GM21390 (cell line): ENCODE measurements around the gene POLE.
"Not testable (repeated sequence)": the region's sequence is repeated elsewhere in the genome, so short reads cannot be mapped to it uniquely, and the experiment has no call there.

Source experiments
- ATAC-seq: cut with Tn5 transposase; IDR thresholded peaks from one replicate; pipeline ENCODE4 v1.9.1; 2021; ENCODE audit not compliant: unreplicated experiment

Gene POLE

DNA sequence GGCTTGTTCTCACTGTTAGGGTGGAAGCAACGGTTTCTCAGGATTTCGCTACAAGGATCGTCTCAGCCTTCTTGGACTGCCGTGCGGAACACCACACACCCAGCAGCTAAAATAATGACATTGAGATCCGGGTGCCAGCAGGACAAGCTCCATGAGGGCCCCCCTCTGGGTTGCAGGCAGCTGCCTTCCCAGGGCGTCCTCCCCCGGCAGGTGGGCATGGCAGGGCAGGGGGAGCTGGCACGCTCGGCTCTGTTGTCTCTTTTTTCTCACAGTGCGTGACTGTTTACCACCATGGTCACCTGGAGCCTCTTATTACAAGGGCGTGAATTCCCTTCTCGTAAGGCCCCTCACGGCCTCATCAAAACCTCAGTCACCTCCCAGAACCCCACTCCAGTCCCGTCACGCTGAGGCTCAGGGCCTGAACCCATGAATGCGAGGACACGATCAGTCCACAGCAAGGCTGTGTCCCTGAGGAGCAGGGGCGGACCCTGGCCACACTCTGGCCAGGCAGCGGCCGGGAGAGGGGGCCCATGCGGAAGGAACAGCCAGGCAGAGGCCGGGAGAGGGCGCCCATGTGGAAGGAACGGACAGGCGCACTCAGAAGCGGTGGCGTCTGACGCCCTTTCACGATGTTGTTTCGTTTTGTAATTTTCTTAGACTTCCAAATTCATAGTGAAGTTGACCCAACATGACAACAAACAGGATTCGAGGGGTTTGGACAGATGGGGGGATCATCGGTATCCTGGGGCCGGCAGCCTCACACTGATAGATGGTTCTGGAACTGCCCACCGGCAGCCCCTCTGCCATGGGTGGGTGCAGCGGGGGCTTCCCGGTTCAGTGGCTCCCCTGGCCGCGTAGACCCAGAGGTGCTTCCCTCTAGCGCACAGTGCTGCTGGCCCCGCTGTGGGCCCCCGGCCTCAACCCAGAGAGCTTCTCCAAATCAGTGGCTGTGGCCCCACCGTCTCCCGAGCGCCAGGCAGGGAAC lies 86.8 kb downstream of the POLE start:
- no peak for ATAC-seq

DNA sequence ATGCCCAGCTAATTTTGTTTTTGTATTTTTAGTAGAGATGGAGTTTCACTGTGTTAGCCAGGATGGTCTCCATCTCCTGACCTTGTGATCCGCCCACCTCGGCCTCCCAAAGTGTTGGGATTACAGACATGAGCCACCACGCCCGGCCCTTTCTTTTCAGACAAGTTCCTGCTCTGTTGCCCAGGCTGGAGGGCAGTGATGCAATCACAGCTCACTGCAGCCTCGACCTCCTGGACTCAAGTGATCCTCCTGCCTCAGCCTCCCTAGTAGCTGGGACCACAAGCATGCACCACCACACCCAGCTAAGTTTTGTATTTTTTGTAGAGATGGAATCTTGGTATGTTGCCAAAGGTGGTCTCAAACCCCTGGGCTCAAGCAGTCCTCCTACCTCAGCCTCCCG lies 87.6 kb downstream of the POLE start:
- ATAC-seq, result not testable (repeated sequence)

DNA sequence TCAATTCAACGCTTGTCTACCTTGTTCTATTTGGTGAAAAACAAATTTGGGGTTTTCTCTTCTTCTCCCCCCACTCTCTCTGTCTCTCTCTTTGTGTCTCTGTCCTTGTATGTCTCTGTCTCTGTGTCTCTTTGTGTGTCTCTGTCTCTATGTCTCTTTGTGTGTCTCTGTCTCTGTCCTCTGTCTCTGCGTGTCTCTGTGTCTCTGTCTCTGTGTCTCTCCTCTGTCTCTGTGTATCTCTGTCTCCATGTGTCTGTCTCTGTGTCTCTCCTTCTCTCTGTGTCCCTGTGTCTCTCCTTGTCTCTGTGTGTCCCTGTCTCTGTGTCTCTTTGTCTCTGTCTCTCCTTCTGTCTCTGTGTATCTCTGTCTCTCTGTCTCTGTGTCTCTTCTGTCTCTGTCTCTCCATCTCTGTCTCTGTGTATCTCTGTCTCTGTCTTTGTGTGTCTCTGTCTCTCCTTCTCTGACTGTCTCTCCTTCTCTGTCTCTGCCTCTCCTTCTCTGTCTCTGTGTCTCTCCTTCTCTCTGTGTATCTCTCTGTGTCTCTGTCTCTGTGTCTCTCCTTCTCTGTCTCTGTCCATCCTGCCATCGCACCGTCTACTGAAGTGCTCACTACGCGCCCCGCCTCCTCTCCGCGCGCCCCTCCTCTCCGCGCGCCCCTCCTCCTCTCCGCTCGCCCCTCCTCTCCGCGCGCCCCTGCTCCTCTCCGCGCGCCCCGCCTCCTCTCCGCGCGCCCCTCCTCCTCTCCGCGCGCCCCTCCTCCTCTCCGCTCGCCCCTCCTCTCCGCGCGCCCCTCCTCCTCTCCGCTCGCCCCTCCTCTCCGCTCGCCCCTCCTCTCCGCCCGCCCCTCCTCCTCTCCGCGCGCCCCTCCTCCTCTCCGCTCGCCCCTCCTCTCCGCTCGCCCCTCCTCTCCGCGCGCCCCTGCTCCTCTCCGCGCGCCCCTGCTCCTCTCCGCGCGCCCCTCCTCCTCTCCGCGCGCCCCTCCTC lies 89.5 kb downstream of the POLE start:
- ATAC-seq, result no peak

DNA sequence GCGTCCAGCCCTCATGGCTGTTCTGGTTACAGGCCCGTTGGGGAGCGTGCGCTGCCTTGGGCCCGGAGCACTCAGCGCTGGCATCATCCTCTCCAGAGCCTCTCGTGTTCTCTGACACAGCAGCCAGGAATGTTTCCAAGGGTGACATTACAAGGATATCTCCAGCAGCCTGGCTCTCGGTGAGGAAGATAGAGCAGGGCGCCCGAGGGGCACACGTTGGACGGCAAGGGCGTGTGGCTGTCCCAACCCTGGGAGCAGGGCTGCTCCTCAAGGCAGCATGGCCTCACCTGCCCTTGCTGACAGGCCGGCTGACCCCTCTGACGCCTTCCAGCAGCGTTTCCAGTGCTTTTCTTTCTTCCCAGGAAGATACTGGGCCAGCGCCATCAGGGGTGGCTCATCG lies 91.1 kb downstream of the POLE start:
- ATAC-seq, result no peak

DNA sequence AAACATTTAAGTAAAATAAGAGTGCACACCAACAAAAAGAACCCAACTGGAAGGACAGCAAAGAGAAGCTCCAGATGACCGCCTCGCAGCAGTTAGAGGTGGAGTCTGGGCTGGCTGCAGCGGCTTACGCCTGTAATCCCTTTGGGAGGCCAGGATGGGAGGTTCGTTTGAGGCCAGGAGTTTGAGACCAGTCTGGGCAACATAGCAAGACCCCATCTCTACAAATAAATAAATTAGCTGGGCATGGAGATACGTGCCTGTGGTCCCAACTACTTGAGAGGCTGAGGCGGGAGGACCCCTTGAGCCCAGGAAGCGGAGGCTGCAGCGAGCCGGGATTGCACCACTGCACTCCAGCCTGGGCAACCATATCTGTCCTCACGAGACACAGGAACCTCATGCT lies 92.0 kb downstream of the POLE start:
- ATAC-seq, result no peak

DNA sequence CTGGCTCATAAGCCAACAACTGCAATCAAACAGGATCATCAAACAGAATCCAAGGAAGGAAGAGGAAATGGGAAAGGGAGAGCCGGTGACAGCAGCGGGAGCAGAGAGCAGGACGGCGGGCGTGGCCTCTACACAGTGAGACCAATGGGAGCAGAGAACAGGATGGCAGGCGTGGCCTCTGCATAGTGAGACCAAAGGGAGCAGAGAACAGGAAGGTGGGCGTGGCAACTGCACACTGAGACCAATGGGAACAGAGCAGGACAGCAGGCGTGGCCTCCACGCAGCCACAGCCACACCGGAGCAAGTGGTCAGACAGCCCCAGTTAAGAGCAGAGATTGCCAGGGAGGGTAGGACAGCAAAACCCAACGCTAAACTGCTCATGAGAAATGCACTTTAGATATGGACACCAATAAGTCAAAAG lies 93.2 kb downstream of the POLE start:
- no peak for ATAC-seq

DNA sequence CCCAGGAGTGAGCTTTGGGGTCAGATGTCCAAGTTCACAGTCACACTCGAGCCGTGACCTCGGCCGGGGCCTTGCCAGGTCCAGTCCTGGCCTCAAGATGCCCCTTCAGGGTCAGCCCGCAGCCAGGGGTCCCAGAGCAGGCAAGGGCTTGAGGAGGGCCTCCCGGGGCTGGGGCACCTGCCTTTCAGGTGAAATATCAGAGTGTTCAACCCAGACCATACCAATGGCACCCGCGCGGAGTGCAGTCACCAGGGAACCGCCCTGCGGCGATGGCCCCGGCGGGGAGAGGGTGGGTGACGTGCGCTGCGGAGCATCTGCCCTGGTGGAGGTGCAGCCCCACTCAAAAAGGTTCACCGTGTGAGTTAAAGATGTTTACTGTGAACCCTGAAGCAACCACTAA lies 93.6 kb downstream of the POLE start:
- no peak for ATAC-seq

DNA sequence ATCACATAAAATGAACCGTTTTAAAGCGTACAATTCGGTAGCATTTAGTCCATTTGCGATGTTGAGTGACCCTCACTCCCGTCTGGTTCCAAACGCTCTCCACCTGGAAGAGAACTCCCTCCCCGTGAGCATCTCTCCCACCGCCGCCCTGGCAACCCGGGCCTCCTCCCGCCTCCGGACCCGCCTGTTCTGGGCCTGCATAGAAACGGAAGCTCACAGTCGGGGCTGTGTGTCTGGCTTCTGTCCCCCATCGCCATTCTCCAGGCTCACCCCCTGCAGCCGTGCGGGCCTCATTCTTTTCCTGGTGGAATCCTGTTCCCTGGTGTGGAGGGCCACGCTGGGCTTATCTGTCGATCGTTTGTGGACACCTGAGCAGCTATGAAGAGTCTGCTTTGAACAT lies 94.1 kb downstream of the POLE start:
- ATAC-seq, result no peak

DNA sequence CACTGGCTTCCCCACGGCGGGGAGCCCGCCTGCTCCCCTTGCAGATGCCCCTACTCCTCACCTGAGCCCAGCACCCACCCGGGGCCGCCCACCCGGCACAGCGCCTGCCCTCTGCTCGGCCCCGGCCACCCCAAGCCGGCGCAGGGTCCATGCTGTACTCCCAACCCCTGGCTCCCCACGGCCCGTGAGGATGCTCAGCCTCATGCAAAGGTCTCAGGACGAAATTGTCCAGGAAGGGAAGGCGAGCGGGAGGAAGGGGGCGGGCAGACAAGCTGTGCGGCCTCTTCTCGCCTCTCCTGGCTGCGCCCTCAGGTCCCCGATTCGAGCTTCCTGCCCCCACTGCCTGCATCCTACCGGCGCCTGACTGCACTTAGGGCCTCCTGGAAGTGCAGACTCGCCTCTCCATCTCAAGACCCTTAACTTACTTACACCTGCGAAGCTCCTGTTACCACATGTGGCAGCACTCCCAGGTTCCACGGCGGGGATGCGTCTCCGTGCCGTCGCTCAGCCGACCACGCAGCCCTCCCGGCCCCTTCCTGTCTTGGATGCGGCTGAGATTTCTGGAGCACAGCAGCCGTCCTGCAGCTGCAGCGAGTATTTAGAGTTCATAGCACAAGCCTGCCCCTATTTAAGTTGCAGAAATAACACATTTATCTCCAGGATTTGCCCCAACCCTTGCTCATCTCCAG lies 94.7 kb downstream of the POLE start:
- no peak for ATAC-seq

DNA sequence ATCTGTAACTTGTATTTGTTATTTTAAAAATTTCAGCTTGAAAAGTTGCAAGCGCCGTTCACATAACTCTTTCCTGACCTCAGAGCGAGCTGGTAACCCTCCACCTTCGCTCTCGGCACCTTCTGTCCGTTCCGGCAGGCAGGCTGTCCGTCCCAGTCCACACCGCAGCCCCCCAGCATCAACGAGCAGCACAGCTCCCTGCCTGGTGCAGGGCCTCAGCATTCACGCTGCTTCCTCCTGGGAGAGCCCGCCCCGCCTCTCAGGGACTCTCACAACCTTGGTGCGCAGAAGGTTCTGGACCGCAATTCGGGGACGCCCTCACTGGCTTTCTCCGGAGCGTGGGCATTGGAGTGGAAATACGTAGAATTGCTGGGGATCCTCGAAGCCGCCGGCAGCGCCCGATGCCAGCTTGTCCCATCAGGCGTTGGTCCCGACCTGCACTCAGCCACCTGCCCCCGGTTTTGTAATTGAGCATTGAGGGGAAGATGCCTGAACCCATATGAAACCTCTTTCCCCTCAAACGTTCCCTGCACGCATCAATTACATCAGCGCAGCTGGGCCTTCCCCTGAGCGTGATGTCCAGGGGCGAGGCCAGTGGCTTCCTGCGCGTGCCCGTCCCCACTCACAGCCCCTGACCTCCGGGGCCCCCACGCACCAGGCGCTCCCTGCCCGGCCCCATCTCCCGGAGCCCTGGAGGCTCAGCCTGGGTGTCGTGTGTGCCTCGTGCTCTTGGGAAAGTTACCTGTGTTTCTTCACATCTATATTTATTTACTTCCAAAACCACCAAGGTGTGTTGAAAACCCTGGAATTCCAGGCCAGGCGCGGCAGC lies 95.8 kb downstream of the POLE start:
- ATAC-seq, result no peak

DNA sequence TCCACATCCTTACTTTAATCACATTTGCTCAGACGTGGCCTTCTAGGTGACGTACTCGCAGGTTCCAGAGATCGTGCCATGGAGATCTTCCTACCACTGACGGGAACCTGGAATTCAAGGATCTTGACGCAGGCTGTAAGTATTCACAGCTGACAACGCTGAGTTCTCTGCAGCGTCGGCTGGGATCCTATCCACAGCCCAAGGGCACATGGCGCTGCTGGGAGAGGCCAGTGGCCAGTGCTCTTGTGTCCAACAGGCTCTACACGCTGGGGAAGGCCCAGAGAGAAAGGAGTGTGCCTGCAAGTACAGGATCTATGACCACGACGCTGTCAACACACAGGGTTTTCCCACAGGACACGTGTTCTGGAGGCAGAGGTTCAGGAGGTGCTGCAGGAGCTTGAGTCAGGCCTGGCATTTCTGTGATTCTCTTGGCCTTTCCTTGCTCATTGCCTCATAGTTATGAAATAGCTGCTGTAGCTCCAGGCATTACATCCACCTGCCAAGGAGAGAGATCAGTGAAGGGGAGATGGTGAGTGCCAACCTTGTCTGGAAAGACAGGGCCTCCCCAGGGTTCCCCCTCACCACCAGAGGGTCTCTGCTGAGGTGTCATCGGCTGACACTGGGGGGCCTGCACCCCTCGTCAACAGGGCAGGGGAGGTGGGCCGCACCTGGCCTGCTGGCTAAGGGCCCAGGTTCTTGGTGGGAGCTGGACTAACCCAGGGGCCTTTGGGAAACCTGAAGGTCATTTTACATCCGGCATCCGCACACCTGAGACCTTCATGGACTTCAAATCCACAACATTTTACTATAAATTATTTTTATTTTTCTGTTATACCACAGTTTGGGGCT lies 98.1 kb downstream of the POLE start:
- no peak for ATAC-seq

DNA sequence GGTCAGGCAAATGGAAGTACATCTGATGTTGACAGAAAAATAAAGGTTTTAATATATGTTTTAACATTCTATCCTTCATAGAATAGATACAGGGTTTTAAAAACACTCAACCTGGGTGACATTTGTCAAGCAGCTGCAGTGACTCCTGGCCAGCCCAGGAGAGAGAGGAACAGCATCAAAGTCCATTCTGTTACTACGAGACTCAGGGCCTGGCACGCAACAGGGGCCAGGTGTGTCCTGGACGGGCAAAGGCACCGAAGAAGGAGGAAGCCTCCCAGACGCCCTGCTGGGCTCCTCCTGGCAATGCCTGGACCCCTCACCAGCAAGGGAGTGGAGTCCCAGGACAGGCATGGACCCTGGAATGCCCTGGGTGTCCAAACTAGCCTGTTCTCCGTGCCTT lies 98.8 kb downstream of the POLE start:
- no peak for ATAC-seq

DNA sequence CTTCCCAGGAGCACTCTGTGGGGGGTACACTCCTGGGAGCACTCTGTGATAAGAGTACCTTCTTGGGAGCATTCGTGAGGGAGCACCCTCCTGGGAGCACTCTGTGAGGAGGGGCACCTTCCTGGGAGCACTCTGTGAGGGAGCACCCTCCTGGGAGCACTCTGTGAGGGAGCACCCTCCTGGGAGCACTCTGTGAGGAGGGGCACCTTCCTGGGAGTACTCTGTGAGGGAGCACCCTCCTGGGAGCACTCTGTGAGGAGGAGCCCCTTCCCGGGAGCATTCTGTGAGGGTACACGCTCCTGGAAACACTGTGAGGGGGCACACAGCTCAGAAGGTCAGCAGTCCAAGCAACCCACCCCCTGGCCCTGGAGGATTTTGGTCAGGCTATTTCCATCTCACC lies 99.4 kb downstream of the POLE start:
- ATAC-seq, result no peak

DNA sequence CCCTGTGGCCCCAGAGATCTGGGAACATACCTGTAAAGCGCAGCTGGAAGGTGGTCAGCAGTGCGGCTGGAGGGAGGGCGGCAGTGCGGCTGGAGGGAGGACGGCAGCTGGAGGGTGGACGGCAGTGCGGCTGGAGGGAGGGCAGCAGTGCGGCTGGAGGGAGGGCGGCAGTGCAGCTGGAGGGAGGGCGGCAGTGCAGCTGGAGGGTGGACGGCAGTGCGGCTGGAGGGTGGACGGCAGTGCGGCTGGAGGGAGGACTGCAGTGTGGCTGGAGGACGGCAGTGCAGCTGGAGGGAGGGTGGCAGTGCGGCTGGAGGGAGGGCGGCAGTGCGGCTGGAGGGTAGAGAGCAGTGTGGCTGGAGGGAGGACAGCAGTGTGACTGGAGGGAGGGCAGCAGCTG lies 100.2 kb downstream of the POLE start:
- no peak for ATAC-seq

DNA sequence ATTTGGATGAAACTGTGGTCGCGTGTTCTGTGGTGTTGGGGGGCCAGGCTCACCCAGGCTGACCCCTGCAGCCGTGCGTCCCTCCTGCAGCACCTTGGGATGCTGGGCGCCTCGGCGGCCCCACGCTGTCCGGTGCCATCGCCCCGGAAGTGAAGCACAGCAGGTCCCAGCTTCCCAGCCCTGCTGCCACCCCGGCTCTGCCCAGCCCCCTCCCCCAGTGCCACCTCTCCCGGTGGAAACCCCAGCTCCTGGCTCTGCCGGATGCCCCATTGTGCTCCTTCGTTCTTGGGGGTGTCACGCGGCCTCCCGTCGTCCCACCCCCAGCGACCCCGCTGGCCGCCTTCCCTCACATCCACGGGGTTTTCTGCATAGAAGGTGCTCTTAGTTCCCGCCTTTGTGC lies 102.0 kb downstream of the POLE start:
- ATAC-seq, result no peak

DNA sequence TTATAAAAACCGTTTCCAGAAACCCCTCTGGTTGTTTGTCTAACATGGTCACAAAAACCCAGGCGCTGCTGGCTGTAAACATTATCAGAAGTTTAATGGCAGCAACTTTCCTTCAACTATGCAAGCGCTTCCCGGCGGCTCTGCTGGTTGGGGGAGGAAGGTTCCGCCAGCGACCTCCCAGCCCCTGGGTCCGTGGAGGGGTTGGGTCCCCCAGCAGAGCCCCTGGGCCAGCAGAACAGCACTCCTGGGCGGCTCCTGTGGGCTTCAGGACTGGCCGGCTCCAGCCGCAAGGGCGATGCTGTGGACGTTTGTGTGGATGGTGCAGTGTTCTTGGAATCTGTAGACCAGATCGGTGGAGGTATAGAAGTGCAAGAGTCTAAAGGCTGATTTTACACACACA lies 102.7 kb downstream of the POLE start:
- no peak for ATAC-seq

DNA sequence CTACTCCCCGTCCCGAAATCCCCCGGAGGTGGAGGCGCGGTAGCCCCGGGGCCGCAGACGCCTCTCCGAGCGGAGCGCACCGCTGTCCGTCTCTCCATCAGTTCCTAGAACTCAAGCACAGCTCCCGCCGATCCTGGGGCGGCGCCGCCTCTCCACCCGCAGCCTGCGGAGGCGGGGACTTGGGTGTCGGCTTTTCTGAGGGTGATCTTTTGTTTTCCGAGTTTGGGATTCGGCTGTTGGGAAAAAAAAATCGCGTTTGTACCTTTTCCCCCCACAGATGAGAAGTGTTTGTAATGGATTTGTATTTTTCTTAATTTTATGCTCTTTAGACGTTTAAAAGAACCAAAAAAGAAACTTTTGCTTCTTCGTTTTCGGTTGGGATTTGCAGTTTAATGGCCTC lies 103.4 kb downstream of the POLE start:
- ATAC-seq, result no peak

DNA sequence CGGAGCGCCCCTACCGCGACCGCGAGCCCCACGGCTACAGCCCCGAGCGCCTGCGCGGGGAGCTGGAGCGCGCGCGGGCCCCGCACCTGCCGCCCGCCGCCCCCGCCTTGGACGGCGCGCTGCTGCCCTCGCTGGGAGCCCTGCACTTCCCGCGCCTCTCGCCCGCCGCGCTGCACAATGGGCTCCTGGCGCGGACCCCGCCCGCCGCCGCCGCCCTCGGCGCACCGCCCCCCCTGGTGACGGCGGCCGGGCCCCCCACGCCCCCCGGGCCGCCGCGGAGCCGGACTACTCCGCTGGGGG lies 103.8 kb downstream of the POLE start:
- no peak for ATAC-seq

DNA sequence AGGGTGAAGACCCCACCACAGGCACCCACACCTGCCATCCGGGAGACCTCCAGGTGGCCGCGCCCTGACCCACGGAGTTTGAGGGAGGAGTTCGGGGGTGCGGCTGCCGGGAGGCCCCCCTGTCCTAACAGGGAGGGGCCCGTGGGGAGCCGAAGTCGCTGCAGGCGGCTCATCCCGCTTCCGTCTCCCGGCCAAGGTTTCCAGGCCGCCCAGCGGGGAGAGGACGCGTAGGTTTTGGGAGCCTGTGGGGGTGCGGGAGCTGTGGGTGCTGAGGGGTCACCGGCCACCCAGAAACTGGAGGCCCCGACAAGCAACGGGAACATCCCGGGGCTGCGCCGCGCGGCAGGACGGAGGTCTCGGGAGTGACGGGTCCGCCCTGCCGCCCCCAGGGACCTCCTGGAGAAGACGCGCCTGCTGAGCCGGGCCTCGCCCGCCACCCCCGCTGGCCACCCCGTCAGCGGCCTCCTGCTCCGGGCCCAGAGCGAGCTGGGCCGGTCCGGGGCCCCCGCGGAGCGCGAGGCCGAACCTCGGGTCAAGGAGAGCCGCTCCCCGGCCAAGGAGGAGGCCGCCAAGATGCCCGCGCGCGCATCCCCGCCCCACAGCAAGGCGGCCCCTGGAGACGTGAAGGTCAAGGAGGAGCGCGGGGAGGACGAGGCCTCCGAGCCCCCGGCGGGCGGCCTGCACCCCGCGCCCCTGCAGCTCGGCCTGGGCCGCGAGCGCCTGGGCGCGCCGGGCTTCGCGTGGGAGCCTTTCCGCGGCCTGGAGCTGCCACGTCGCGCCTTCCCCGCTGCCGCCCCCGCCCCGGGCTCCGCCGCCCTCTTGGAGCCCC lies 104.3 kb downstream of the POLE start:
- ATAC-seq, result no peak
